ENCODE results near the gene ANKH. TPM values are rescaled to one million over a fixed set of nuclear protein-coding genes. Genes with fewer than 3 reads are reported as not detected.
"Not testable (repeated sequence)": the region's sequence is repeated elsewhere in the genome, so short reads cannot be mapped to it uniquely, and the experiment has no call there.

ANKH gene
- total RNA-seq, 1 donor from 2014 or later, result 48.9 TPM

DNA sequence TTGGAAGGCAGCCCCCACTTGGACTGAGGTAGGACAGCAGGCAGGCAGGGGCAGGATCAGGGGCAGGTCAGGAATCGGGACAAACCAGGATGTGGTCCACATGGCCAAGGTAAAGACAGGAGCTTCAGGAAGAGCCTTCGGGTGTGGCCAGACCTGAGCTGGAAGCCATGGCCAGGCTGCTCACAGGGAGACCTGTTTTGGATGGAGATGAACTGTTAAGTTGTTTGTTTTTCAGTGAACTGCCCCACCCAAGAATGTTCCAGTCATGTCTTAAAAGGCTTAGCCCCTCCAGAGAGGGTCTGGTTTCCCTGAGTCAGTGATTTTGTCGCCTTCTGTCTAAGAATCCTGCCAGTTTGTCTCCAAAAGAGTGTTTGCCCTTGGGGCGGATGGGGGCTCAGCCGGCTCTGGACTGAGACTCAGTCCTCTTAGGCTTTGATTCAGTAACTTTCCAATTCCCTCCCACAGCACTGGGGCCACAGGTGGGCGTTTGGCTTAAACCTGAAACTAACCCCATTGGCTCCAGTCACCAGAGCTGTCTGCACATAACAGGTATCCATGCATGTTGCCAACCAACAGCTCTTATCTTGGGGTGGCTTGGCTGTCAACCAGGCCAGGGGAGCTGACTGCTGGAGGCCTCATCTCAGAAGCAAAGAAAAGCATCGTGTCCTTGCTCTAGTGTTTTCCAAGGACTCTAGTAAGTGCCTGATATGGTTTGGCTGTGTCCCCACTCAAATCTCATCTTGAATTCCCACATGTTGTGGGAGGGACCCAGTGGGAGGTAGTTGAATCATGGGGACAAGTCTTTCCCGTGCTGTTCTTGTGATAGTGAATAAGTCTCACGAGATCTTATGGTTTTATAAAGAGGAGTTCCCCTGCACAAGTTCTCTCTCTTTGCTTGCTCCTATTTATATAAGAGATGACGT lies 11.3 kb upstream of the ANKH start:
- DNase-seq (ENCODE audit: low spot score), result no peak

DNA sequence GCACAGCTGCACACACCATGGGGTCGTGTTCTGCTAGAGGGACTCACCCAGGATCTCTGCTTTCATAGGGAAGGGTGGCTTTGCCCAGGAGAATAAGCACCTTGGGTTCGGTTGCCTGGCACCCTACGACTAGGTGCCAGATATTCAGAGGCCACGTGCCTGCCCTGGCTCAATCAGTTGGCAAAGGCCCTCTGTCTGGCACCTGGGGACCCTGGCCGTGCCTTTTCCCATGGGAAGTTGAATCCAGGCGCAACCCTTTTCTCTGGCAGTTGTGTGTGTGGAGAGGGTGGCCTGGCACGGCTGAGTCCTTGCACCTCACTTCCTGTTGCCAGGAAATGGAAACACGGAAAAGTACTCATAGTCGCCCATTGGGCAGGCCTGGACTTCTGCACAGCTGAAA lies 10.2 kb upstream of the ANKH start:
- DNase-seq (ENCODE audit: low spot score), result no peak

- DNase-seq (ENCODE audit: low spot score), result no peak
Measured at GRCh38 chr5:14880688-14881087, 9.1 kb upstream of the ANKH start.

DNA sequence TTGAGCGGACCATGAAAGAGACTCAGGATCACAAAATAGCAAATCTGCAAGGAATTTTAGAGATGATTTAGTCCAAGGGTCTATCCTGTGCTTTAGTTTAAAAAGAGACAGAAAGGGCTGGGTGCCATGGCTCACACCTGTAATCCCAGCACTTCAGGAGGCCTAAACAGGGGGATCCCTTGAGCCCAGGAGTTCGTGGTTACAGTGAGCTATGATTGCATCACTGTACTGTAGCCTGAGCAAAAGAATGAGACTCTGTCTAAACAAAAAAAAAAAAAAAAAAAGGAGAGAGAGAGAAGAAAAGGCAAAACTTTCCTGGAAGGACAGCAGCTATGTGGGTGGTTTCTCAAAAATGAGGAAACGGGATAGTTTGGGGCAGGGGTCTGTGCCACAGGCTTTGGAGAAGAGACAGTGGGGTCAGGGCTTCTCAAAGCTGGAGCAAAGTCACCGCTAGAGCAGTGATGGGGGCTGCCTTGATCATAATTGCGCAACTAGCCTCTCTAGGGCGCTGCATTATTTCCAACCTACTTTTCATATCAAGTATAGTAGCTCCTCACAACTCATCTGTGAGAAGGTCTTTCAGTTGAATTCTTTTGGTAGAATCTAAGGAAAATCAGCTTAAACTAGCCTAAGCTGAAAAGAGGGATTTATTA lies 8.5 kb upstream of the ANKH start:
- DNase-seq (ENCODE audit: low spot score), result no peak

- DNase-seq (ENCODE audit: low spot score), result no peak
Measured at GRCh38 chr5:14879393-14879792, 7.8 kb upstream of the ANKH start.

DNA sequence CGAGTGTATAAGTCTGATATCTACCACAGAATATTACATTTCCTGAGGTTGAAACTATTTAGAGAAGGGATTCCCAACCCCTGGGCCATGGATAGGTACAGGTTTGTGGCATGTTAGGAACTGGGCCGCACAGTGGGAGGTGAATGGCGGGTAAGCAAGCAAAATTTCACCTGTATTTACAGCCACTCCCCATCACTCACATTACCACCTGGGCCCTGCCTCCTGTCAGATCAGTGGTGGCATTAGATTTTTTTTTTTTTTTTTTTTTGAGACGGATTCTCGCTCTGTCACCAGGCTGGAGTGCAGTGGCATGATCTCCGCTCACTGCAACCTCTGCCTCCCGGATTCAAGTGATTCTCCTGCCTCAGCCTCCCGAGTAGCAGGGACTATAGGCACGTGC lies 6.6 kb upstream of the ANKH start:
- not testable (repeated sequence) for DNase-seq (ENCODE audit: low spot score)

DNA sequence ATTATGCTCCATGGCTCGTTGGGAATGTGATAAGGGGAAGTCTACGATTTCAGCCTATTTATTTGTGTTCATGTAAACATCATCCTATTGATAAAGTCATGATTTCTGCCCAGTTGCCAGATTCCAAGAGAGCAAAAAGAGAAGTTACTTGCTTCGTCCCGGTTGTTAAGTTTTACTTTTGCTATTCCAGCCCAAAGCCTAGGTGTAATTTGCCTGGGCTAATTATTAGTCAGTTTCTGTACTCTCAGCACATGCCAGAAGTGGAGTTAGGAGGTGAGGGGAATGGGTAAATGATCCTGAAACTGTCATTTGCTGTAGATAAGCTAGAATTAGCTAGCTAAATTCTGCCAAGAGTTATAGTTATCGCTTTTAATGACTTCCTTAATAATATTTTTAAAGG lies 4.5 kb upstream of the ANKH start:
- no peak for DNase-seq (ENCODE audit: low spot score)

GRCh38 chr5:14873790-14874189 lies 2.2 kb upstream of the ANKH start:
- DNase-seq (ENCODE audit: low spot score), result no peak

- DNase-seq (ENCODE audit: low spot score), result no peak
Measured at GRCh38 chr5:14873093-14873492, 1.5 kb upstream of the ANKH start.

DNA sequence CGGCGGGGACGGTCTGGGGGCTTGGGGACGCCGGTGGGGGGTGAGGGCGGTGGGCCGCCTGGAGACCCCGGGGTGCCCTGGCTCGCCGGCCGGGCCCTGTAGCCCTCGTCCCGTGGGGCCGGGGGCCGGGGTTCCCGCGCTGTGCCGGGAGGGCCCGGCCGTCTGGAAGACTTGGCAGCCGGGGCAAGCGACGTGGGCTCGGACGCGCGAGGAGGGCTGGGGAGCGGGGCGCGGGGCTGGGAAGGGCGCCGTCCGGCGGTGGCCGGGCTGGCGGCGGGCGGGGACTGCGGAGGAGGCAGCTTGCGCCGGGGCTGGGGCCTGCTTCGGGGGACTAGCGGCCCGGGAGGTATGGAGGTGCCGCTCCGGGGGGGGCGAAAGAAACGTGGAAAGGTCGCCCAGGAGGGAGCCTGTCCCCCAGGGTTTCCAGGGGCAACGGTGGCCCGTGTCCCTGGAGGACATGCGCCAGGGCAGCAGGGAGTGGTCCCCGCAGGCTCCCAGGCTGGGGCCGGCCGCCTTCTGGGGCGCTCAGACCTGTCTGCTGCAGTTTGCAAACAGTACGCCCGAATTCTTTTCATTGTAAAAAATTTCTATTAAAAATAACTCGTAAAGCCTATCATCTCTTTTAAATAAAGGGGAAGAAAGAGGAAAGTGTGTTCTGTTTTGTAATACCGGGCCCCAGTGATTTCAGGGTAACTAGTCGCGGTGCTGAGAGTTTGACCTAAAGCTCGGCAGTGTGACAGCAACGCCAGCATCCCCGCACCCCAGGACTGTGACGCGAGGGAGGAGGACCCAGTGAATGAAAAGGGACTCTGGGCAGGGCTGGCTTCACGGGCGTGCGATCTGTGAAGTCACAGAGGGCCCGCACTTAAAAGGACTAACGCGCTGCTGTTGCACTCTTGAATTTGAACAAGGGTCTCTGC lies 752 bp upstream of the ANKH start:
- DNase-seq (ENCODE audit: low spot score), result peak; percentile 70

DNA sequence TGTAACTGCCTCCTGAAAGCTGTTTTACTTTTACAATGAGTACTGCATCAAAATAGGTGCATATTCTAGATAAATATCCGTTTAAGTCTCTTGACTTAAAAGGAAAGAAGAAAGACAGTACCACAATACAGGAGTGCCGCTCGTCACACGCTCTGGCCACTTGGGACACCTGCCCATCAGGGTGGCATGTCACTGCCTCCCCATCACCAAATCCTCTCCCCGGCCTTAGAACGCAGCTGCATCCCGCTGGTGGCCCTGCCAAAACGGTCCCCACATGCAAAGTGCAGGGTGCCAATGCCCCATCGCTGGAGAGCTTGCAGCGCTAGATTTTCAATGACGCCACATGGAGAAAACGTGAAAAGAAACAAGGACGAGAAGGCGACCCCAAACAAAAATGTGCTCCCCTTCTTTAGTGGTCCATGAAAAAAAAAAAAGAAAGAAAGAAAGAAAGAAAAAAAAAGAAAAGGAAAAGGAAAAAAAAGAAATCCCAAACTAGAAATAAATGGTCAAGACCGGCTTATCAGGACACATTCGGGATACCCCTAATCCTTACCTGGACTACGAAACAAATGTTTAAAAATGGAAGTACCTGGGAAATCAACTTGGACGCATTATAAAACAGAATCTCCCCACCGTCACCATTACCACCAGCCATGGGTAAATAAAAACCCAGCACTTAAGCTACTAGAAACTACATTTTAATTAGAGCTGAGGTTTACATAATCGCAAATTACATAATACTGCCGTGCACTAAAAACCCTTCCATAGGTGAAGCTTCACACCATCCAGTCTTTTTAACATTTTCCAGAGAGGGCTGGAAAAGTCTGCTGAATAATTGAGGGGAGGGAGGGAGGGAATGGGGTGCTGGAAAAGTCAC lies 1.0 kb downstream of the ANKH start:
- no peak for DNase-seq (ENCODE audit: low spot score)

DNA sequence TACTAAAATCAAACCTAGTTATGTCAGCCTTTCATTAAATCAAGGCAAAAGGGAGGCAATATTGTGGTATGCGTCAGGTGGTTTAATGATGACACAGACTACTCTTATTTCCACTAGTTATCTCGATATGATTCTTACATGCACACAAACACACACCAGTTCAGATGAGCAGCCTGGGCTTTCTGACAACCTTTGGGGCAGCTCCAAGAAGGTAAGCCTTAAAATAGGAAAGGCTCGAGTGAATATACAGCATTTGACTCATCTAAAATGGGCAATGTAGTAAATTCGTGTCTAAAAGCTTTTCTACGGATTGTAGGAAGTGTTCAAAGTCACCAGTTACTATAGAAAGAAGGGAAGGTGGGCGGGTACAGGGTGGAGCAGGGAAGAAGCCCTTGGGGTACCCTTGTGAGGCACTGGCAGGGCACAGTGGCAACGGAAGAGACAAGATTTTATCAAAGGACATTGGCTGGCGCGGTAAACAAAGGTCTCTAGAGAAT lies 1.9 kb downstream of the ANKH start:
- DNase-seq (ENCODE audit: low spot score), result no peak

DNA sequence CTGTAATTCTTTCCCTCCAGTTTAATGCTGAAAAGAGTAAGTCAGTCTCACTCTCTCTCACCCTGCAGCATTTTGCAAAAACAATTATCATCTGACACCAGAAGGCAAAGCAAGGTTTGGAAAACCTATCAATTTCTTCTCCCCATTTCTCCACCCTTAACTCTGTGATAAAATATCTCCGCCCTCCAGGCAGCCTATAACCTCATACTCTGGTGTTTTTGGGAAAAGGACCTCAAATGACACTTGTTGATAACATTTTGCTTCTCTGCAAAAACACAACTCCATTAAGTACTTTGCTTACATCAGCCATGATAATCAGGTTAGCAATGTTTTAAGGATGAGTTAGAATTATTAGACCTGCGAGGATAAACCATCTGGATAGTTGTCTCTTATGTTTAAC lies 2.3 kb downstream of the ANKH start:
- no peak for DNase-seq (ENCODE audit: low spot score)

DNA sequence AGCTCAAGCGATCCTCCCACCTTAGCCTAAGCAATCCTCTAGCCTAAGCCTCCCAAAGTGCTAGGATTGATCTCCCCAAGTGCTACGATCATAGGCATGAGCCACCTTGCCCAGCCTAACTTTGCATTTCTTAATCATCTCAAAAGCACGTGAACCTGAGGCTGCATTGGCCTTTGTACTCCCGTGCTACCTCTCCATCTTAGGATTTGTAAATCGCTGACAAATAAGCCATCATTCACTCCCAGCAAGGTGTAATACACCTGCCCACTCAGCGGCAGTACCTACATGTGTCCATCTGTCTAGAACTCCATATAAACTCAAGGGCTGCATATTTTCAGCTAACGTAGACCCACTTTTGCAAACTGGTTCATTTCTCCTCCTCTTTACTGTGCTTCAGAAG lies 2.8 kb downstream of the ANKH start:
- no peak for DNase-seq (ENCODE audit: low spot score)

DNA sequence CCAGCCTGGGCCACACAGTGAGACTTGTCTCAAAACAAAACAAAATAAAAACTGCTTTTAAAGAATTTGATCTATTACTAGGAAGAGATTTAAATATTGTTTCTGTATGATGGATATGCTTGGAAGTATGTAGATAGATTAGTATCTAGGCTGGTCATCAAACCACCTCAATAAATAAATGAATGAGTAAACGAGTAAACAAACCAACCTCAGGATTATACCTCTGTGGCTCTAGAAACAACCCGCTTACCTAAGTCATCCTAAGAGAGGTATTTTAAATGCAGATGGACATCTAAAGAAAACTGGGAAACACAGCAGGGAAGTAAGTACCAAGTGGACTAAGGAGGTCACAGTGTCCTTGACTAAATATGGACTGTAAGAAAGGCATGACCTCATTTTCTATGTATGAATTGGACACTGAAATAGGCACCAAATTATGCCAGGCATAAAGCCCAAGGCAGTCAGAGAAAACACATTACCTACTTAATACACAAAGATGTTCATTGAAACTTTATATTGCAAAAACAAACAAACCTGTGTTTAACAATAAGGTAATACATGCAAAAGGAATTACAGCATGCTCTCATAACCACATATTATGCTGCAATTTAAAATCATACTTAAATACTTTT lies 7.3 kb downstream of the ANKH start:
- no peak for DNase-seq (ENCODE audit: low spot score)

DNA sequence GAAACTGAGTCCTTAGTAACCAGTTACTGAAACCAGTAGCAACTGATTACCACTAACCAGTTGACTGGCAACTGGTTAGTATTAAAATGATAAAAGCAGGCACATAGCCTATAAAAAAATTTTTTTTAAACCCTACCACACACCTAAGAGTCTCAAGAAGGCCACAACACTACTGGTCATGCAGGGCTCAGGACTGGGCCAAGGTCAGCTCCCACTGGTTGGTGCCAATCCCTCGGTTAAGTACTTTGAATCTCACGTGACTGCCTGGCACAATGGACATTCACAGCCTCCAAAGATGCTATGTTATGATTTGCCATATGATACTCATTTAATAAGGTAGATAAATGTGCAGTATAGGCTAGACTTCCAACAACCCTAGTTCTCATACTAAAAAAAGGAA lies 8.5 kb downstream of the ANKH start:
- no peak for DNase-seq (ENCODE audit: low spot score)

GRCh38 chr5:14861123-14861765 lies 10.3 kb downstream of the ANKH start:
- DNase-seq (ENCODE audit: low spot score), result no peak

GRCh38 chr5:14859980-14860379 lies 11.6 kb downstream of the ANKH start:
- no peak for DNase-seq (ENCODE audit: low spot score)

DNA sequence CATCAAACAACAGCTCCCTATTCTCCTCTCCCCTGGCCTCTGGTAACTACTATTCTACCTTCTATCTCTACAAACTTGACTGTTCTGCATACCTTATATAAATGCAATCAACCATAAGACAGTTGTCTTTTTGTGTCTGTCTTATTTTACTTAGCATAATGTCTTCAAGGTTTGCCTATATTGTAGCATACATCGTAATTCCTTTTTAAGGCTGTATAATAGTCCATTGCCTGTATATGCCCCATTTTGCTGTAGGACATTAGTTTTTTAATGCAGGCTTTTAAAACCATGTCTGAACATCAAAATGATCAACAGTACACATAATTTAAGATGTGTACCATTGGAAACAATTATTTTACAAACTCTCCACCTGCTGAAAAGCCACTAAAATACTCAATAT lies 12.4 kb downstream of the ANKH start:
- no peak for DNase-seq (ENCODE audit: low spot score)

DNA sequence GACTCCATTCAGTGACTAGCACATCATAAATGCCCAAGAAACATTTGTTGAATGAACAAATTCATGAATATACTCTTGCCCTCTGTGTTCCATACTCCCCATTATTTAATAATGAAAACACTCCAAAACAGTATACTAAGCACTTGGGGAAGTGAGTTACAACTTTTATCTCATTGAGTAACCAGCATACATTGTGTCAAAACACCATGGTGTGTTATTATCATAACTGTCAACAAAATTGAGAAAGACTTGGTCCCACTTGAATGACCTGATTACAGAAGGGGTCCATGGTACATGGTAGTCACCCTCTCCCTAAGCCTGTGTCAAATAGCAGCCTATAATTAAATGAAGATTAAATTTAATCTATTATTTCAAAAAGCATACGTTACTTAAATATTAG lies 16.2 kb downstream of the ANKH start:
- DNase-seq (ENCODE audit: low spot score), result no peak
